ENCODE results near the gene TNFAIP1. TPM values are rescaled to one million over a fixed set of nuclear protein-coding genes. Genes with fewer than 3 reads are reported as not detected.

TNFAIP1 gene
- total RNA-seq, 1 experiment from 2014 or later: 21.8 TPM

- Histone ChIP-seq H3K27me3 (ENCODE audit: insufficient read depth, low read length) (no peaks in the 10 kb centered on the region), H2AFZ (ENCODE audit: low read length) (no peak overlapping the region), H2BK120ac (ENCODE audit: low read depth, low read length, poor library complexity, severe bottlenecking) (no peak overlapping the region), H3K18ac (ENCODE audit: insufficient read length, low read depth, low read length) (no peak overlapping the region), H3K79me2 (ENCODE audit: insufficient read depth, low read length) (no peaks in the 10 kb centered on the region; the same call in 1 of the 2 replicates), H3K23ac (ENCODE audit: insufficient read length, low read depth, low read length) (no peak overlapping the region), H4K5ac (ENCODE audit: insufficient read length, low read depth, low read length) (no peak overlapping the region), H3K27ac (ENCODE audit: insufficient read length, low read depth, low read length) (no peak overlapping the region), H3T11ph (ENCODE audit: low read length) (no peak overlapping the region), H3K56ac (ENCODE audit: insufficient read length, low read depth, low read length) (no peak overlapping the region), H3K14ac (ENCODE audit: insufficient read depth, low read length) (no peak overlapping the region), H3K4me1 (ENCODE audit: insufficient read depth, low read length) (peaks cover 4% of the 10 kb centered on the region; the same call in 1 of the 2 replicates), H2BK12ac (ENCODE audit: insufficient read length, low read depth, low read length) (no peak overlapping the region), H2BK20ac (ENCODE audit: low read depth, low read length, poor library complexity, severe bottlenecking) (no peak overlapping the region), H3K9me3 (ENCODE audit: control insufficient read depth, low read depth, low read length) (no peaks in the 10 kb centered on the region), H4K20me1 (ENCODE audit: control insufficient read depth, insufficient read depth, insufficient read length) (no peaks in the 10 kb centered on the region), H3K4me2 (ENCODE audit: insufficient read depth, insufficient read length, low read length) (no peak overlapping the region), H2BK5ac (ENCODE audit: insufficient read length, low read length) (no peak overlapping the region), H4K8ac (replicated peaks; ENCODE audit: insufficient read length, low read depth, low read length) (no peak overlapping the region), H3K23me2 (ENCODE audit: insufficient read length, low read depth, low read length, poor library complexity, severe bottlenecking) (peaks cover 9% of the 10 kb centered on the region), H2AK5ac (ENCODE audit: insufficient read length, low read length) (no peak overlapping the region), H4K91ac (ENCODE audit: insufficient read length, low read depth, low read length) (no peak overlapping the region), H3K4ac (ENCODE audit: low read depth, low read length) (no peak overlapping the region), H3K9ac (ENCODE audit: extremely low read depth, insufficient read length, low read length) (no peak overlapping the region), H3K79me1 (ENCODE audit: insufficient read depth, low read depth, low read length, poor library complexity, severe bottlenecking) (no peaks in the 10 kb centered on the region), H2BK15ac (ENCODE audit: low read depth, low read length) (no peak overlapping the region)
- H3K4me3 Mint-ChIP-seq: no peak overlapping the region
- WGBS (ENCODE audit: extremely low coverage, insufficient read length, low lambda C conversion rate): no CpG with 5 or more reads among the region's 6 CpGs
- TF ChIP-seq CTCF (conservative IDR thresholded peaks at IDR 0.05): no peak
- no peak overlapping the region for H3K27ac Mint-ChIP-seq
- no peaks in the 10 kb centered on the region for H3K9me3 Mint-ChIP-seq
- peaks cover 7 to 46% (median 46%) of the 10 kb centered on the region in 3 experiments; a peak in 5 of 7 replicates for H3K36me3 Mint-ChIP-seq (ENCODE audit: insufficient read depth in 1 of 3, low read depth in 3 of 3)
- H3K4me1 Mint-ChIP-seq: peaks cover 6 to 13% of the 10 kb centered on the region in 2 experiments
- DNase-seq: no peak
- H3K27me3 Mint-ChIP-seq (ENCODE audit: low read depth): no peaks in the 10 kb centered on the region
Measured at GRCh38 chr17:28340374-28340773, 4.8 kb downstream of the TNFAIP1 start.
